ENCODE data around the gene BARX1. TPM values are rescaled to one million over a fixed set of nuclear protein-coding genes. Genes with fewer than 3 reads are reported as not detected.

Gene BARX1
- total and polyA plus RNA-seq, 10 of the 15 experiments (the other 5 are each of a cell fraction or from before 2014, with no cell fraction given), result not detected

- Histone ChIP-seq H3K9ac (ENCODE audit: control insufficient read depth, insufficient read depth, low read length) (no peak overlapping the region), H3K79me2 (ENCODE audit: control insufficient read depth, insufficient read depth, low read length) (no peaks in the 10 kb centered on the region), H3K27me3 (replicated peaks in 1 of 2; ENCODE audit: control insufficient read depth in 2 of 2, insufficient read depth in 2 of 2, low read length in 1 of 2) (no peaks in the 10 kb centered on the region), H3K36me3 (ENCODE audit: control insufficient read depth in 2 of 2, insufficient read depth in 2 of 2, low read length in 1 of 2) (no peaks in the 10 kb centered on the region), H3K4me3 (no peak overlapping the region), H3K4me2 (ENCODE audit: control insufficient read depth, insufficient read depth) (no peak overlapping the region), H4K20me1 (ENCODE audit: control insufficient read depth, insufficient read depth) (no peaks in the 10 kb centered on the region), H3K4me1 (ENCODE audit: control insufficient read depth, insufficient read depth, low read length) (no peaks in the 10 kb centered on the region), H3K27ac (ENCODE audit: control insufficient read depth, insufficient read depth) (no peak overlapping the region), H2AFZ (ENCODE audit: control insufficient read depth, low read depth, low read length) (no peak overlapping the region), H3K9me3 (replicated peaks; ENCODE audit: control insufficient read depth, insufficient read depth, low read length) (no peaks in the 10 kb centered on the region; the same call in 2 of the 3 replicates)
- no TSS peak for BruUV-seq (replicated peaks)
- no peak for DNase-seq (ENCODE audit: low read depth, low spot score)
- ChIA-PET POLR2A (no interaction called here), RAD21 (ENCODE audit: unreplicated experiment) (no interaction called here), CTCF (no interaction called here), SMC1A (ENCODE audit: uncharacterized antibody, unreplicated experiment) (interaction anchor here (0.9 kb wide), 1 partner anchor 82 kb away, joined by 3 read pairs; no protein-coding TSS in a partner anchor)
- intact Hi-C loops (cut with micrococcal nuclease; ENCODE audit: unreplicated experiment) (no loop called here), in situ Hi-C loops (cut with MboI) (no loop called here)
- ATAC-seq, result no peak
- TF ChIP-seq RB1 (IDR thresholded peaks at IDR 0.05; ENCODE audit: borderline replicate concordance) (no peak), BRCA1 (IDR thresholded peaks at IDR 0.05; ENCODE audit: low read depth, low read length) (no peak)
- FAIRE-seq, result no peak
Observed at GRCh38 chr9:93983875-93984274, 28.7 kb upstream of the BARX1 start.

GRCh38 chr9:93979721-93980120 is 24.6 kb upstream of the BARX1 start:
- H3K27me3 ChIP-seq (replicated peaks in 1 of 2; ENCODE audit: control insufficient read depth in 2 of 2, insufficient read depth in 2 of 2, low read length in 1 of 2), result no peaks in the 10 kb centered on the region
- intact Hi-C loops (cut with micrococcal nuclease; ENCODE audit: unreplicated experiment) (no loop called here), in situ Hi-C loops (cut with MboI) (no loop called here)
- ChIA-PET CTCF (no interaction called here), RAD21 (ENCODE audit: unreplicated experiment) (no interaction called here), SMC1A (ENCODE audit: uncharacterized antibody, unreplicated experiment) (no interaction called here), POLR2A (no interaction called here)
- H3K27ac ChIP-seq (ENCODE audit: control insufficient read depth, insufficient read depth), result no peak overlapping the region
- no peaks in the 10 kb centered on the region for H3K79me2 ChIP-seq (ENCODE audit: control insufficient read depth, insufficient read depth, low read length)
- ATAC-seq, result no peak
- H3K9ac ChIP-seq (ENCODE audit: control insufficient read depth, insufficient read depth, low read length), result no peak overlapping the region
- H3K36me3 ChIP-seq (ENCODE audit: control insufficient read depth in 2 of 2, insufficient read depth in 2 of 2, low read length in 1 of 2), result no peaks in the 10 kb centered on the region
- no peak for DNase-seq (ENCODE audit: low read depth, low spot score)
- H3K9me3 ChIP-seq (replicated peaks; ENCODE audit: control insufficient read depth, insufficient read depth, low read length), result no peaks in the 10 kb centered on the region
- no peaks in the 10 kb centered on the region for H3K4me1 ChIP-seq (ENCODE audit: control insufficient read depth, insufficient read depth, low read length)
- H3K4me3 ChIP-seq, result no peak overlapping the region
- no peak for FAIRE-seq
- H4K20me1 ChIP-seq (ENCODE audit: control insufficient read depth, insufficient read depth), result no peaks in the 10 kb centered on the region
- no peak overlapping the region for H3K4me2 ChIP-seq (ENCODE audit: control insufficient read depth, insufficient read depth)
- H2AFZ ChIP-seq (ENCODE audit: control insufficient read depth, low read depth, low read length), result no peak overlapping the region
- BruUV-seq (replicated peaks), result no TSS peak
- 47% methylated on average over 4 of the region's 4 CpGs for WGBS (ENCODE audit: insufficient coverage, insufficient replicate concordance, low lambda C conversion rate, missing lambda C conversion rate)
- no peak for TF ChIP-seq BACH1 (IDR thresholded peaks at IDR 0.05; ENCODE audit: borderline replicate concordance)
- no peak for TF ChIP-seq BCL11A (IDR thresholded peaks at IDR 0.05; ENCODE audit: low read depth, low read length)
- TF ChIP-seq MYB (IDR thresholded peaks at IDR 0.05; ENCODE audit: borderline replicate concordance, low read depth, low read length), result no peak
- TF ChIP-seq SMC3 (IDR thresholded peaks at IDR 0.05; ENCODE audit: borderline replicate concordance, low read length), result no peak
- TF ChIP-seq ZSCAN29 (IDR thresholded peaks at IDR 0.05), result no peak
- TF ChIP-seq ZNF207 (IDR thresholded peaks at IDR 0.05; ENCODE audit: borderline replicate concordance), result no peak
- TF ChIP-seq BRCA1 (IDR thresholded peaks at IDR 0.05; ENCODE audit: low read depth, low read length), result no peak
- TF ChIP-seq HDGF (IDR thresholded peaks at IDR 0.05), result no peak
- no peak for TF ChIP-seq STAT1 (conservative IDR thresholded peaks at IDR 0.05)
- no peak for TF ChIP-seq SRF (IDR thresholded peaks at IDR 0.05; ENCODE audit: low read depth in 2 of 2, low read length in 2 of 2)
- no peak for TF ChIP-seq HSF1 (IDR thresholded peaks at IDR 0.05; ENCODE audit: low read depth, low read length)
- no peak for TF ChIP-seq RELB (IDR thresholded peaks at IDR 0.05; ENCODE audit: low read depth)
- TF ChIP-seq ZNF274 (IDR thresholded peaks at IDR 0.05; ENCODE audit: insufficient read depth, insufficient read length), result no peak
- TF ChIP-seq PKNOX1 (IDR thresholded peaks at IDR 0.05), result no peak
- no peak for TF ChIP-seq CREM (IDR thresholded peaks at IDR 0.05; ENCODE audit: low read depth)
- no peak for TF ChIP-seq IKZF1 (conservative IDR thresholded peaks at IDR 0.05)
